ENCODE data around the gene IHH.
A peak's percentile ranks its signal among the peaks of the same experiment; 100 is the strongest.

Gene IHH

GRCh38 chr2:219060821-219061791, at the start of gene IHH:
Gene IHH, minus strand, starts transcription at chr2:219060921. Its CDS starts 454 bp downstream, at chr2:219060467.
- H3K4me3 ChIP-seq (ENCODE audit: low read length) = no peak within 1 kb of the TSS; the same call in 1 of the 2 replicates
- no peak for DNase-seq (ENCODE audit: low read depth)
- TF ChIP-seq CTCF (conservative IDR thresholded peaks at IDR 0.05; ENCODE audit: low read length) = no peak

- no peak for DNase-seq (ENCODE audit: low read depth)
- no peak overlapping the region for H3K4me3 ChIP-seq (ENCODE audit: low read length)
- TF ChIP-seq CTCF (conservative IDR thresholded peaks at IDR 0.05; ENCODE audit: low read length) = no peak
These were observed 48.8 kb upstream of the IHH start for GRCh38 chr2:219109471-219109870.

- no peak for TF ChIP-seq CTCF (conservative IDR thresholded peaks at IDR 0.05; ENCODE audit: low read length)
- DNase-seq (ENCODE audit: low read depth) = no peak
- no peak overlapping the region for H3K4me3 ChIP-seq (ENCODE audit: low read length)
These were observed 47.0 kb upstream of the IHH start for GRCh38 chr2:219107758-219108157.

GRCh38 chr2:219106251-219106650, 45.5 kb upstream of the IHH start:
- TF ChIP-seq CTCF (conservative IDR thresholded peaks at IDR 0.05; ENCODE audit: low read length) = no peak
- no peak overlapping the region for H3K4me3 ChIP-seq (ENCODE audit: low read length)
- DNase-seq (ENCODE audit: low read depth) = no peak

- DNase-seq (ENCODE audit: low read depth) = peak; percentile 79
- TF ChIP-seq CTCF (conservative IDR thresholded peaks at IDR 0.05; ENCODE audit: low read length) = peak; percentile 87
- H3K4me3 ChIP-seq (ENCODE audit: low read length) = no peak overlapping the region
These were observed 43.6 kb upstream of the IHH start for GRCh38 chr2:219104107-219105035.

- no peak overlapping the region for H3K4me3 ChIP-seq (ENCODE audit: low read length)
- peak; percentile 50 for DNase-seq (ENCODE audit: low read depth)
- no peak for TF ChIP-seq CTCF (conservative IDR thresholded peaks at IDR 0.05; ENCODE audit: low read length)
These were observed 38.6 kb upstream of the IHH start for GRCh38 chr2:219099329-219099728.
